HEK293 (cell line): Measurements from ENCODE around the gene DCC.

Experiments
- CTCF ChIP-seq: fragments of 450-650 bp; formaldehyde crosslinking; IDR thresholded peaks from 2 replicates; pipeline ENCODE4 v1.5.1; 2016; ENCODE audit warnings: missing biosample characterization, missing genetic modification characterization
- PRDM10 ChIP-seq: fragments of 450-650 bp; formaldehyde crosslinking; IDR thresholded peaks from 2 replicates; pipeline ENCODE4 v1.5.1; 2016; ENCODE audit warnings: missing biosample characterization, missing genetic modification characterization
- ZNF146 ChIP-seq: fragments of 450-650 bp; formaldehyde crosslinking; IDR thresholded peaks from 2 replicates; pipeline ENCODE4 v1.5.1; 2016; ENCODE audit warnings: missing biosample characterization, missing genetic modification characterization

GRCh38 chr18:52377094-52377493 is 37.1 kb downstream of the DCC start:
- TF ChIP-seq CTCF (tag by site-specific recombination) (no peak), PRDM10 (tag by site-specific recombination) (no peak), ZNF146 (no peak)
